Neutrophil (primary cell): Measurements from ENCODE around the gene MTA2.
"Not testable (repeated sequence)": the region's sequence is repeated elsewhere in the genome, so short reads cannot be mapped to it uniquely, and the experiment has no call there.

ENCODE experiments used
- H3K27ac ChIP-seq: fragments of 200-600 bp; sonication (generic); 2 replicates; pipeline ENCODE4 v1.5.1; 2016; ENCODE audit warnings: mild to moderate bottlenecking, moderate library complexity
- H3K27me3 ChIP-seq: fragments of 200-600 bp; sonication (generic); 2 replicates; pipeline ENCODE4 v1.6.0; 2016; ENCODE audit warnings: mild to moderate bottlenecking
- H3K36me3 ChIP-seq: fragments of 200-600 bp; sonication (generic); 2 replicates; pipeline ENCODE4 v1.5.1; 2017
- H3K4me1 ChIP-seq, 2 experiments: fragments of 200-600 bp in 1 of 2; sonication (generic) in 1 of 2; 1 replicate in 1 of 2; 2 replicates in 1 of 2; pipeline versions ENCODE4 v1.5.1 to v1.6.1; 2013 to 2016; ENCODE audit warnings: low read depth in 1 of 2, low read length in 1 of 2, mild to moderate bottlenecking in 1 of 2, moderate library complexity in 1 of 2; ENCODE audit not compliant: control insufficient read depth in 1 of 2, insufficient read depth in 1 of 2
- H3K4me3 ChIP-seq, 2 experiments: fragments of 200-600 bp in 1 of 2; sonication (generic) in 1 of 2; 1 replicate in 1 of 2; 2 replicates in 1 of 2; pipeline ENCODE4 v1.5.1; 2013 to 2016; ENCODE audit warnings: low read depth in 1 of 2, low read length in 1 of 2, mild to moderate bottlenecking in 1 of 2, moderate library complexity in 1 of 2
- H3K9me3 ChIP-seq: fragments of 200-600 bp; sonication (generic); 2 replicates; pipeline ENCODE4 v1.5.1; 2016
- CTCF ChIP-seq: fragments of 200-600 bp; sonication (generic); IDR thresholded peaks from 2 replicates; pipeline ENCODE4 v1.5.1; 2016; ENCODE audit warnings: antibody characterized with exemption

MTA2 gene

DNA sequence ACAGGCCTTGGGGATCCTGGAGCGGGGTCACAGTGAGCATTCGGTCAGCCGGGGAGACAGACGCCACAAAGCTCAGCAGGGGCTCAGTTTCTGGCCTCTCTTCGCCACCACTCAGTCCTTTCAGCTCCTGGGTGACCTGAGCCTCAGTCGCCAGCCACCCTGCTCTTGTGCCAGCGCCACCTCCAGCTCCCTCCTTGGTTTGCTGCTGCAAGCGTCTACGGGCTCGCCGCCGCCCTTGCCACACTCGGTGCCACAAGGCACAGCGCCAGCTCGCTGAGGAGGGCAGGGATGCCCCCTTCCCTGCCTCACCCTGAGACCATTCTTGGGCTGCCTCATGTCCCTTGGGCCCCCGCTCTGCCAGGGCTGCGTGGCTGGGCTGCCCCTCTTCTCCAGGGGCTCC, 26.5 kb downstream of the MTA2 start:
- Histone ChIP-seq H3K4me3 (peak overlapping the region; percentile 95 to 98), H3K9me3 (no peaks in the 10 kb centered on the region), H3K27me3 (no peaks in the 10 kb centered on the region), H3K27ac (peak overlapping the region; percentile 81), H3K36me3 (peaks cover 41% of the 10 kb centered on the region), H3K4me1 (peaks cover 37% of the 10 kb centered on the region in 2 experiments)
- no peak for TF ChIP-seq CTCF

- no peak for TF ChIP-seq CTCF
- H3K27me3 ChIP-seq: no peaks in the 10 kb centered on the region
- H3K36me3 ChIP-seq: peaks cover 42% of the 10 kb centered on the region
- peak overlapping the region; percentile 95 to 98 for H3K4me3 ChIP-seq
- H3K4me1 ChIP-seq: peaks cover 37% of the 10 kb centered on the region in 2 experiments
- H3K9me3 ChIP-seq: no peaks in the 10 kb centered on the region
- H3K27ac ChIP-seq: peak overlapping the region; percentile 81
Observed at GRCh38 chr11:62574363-62575071, 27.1 kb downstream of the MTA2 start.

- Histone ChIP-seq H3K4me1 (peaks cover 37% of the 10 kb centered on the region in 2 experiments), H3K27me3 (no peaks in the 10 kb centered on the region)
Observed at GRCh38 chr11:62573592-62574362, 27.9 kb downstream of the MTA2 start, which contains the start of gene EEF1G. EEF1G (minus strand) TSS chr11:62573891; CDS start chr11:62573842, 49 bp downstream.

DNA sequence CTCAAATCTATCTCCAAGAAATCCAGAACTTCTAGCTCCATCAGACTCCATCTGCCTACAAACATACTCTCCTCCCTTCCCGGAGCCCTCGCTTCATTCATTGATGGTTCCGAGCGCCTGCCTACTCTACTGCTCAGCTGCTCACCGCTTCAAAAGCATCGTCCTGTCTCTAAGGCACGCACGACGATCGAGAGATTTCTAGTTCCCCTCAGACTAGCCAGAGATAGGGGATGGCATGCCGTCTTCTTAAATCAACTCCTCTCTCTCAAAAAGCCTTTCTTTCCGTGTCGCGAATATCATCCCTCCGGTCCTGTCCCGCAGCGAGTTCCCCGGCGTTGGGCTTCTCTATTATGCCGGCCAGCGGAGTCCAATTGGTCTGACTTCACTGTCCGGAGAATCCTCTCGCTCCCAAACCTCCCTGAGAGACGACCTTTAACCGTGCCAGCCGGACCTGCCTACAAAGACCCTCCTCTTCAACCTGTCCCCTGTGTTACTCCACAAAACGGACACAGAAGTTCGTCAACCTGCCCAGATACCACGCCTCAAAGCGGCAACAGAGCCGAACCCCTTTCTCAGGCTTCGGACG, 28.6 kb downstream of the MTA2 start:
- Histone ChIP-seq H3K36me3 (peaks cover 47% of the 10 kb centered on the region), H3K4me3 (peak overlapping the region; percentile 95 to 98), H3K27ac (peak overlapping the region; percentile 81), H3K9me3 (no peaks in the 10 kb centered on the region), H3K27me3 (no peaks in the 10 kb centered on the region), H3K4me1 (peaks cover 37% of the 10 kb centered on the region in 2 experiments)
- no peak for TF ChIP-seq CTCF

More at GRCh38 chr11:62573592-62574362, 27.9 kb downstream of the MTA2 start, which contains the start of gene EEF1G:
- Histone ChIP-seq H3K27ac (peak within 1 kb of the TSS; percentile 81), H3K4me3 (peak within 1 kb of the TSS; percentile 95 to 98), H3K36me3 (peaks cover 49% of the 10 kb centered on the region), H3K9me3 (no peaks in the 10 kb centered on the region)
- TF ChIP-seq CTCF: peak; percentile 47

DNA sequence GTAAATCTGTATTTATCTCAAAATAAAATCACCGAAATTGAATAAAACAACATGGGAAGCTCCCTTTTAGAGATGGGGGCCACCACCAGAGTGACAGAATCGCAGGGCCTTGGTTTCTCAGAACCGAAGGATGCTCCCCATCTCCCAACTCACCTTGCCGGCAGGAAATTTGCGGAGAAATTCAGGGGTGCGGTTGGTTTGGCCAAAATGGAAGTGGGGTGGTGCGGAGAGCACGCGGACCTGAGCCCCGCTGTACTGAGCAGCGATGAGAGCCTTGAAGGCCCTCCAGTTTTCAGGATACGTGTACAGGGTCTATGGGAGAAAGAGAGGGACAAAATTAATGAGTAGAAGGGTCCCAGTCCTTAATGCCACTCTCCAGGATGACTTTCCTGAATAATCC, 29.2 kb downstream of the MTA2 start:
- Histone ChIP-seq H3K27ac (no peak overlapping the region), H3K4me1 (peaks cover 34 to 35% of the 10 kb centered on the region in 2 experiments), H3K9me3 (no peaks in the 10 kb centered on the region), H3K36me3 (peaks cover 47% of the 10 kb centered on the region), H3K27me3 (no peaks in the 10 kb centered on the region), H3K4me3 (peak overlapping the region in 1 of 2 experiments; percentile 98)
- TF ChIP-seq CTCF: no peak

GRCh38 chr11:62571493-62571892, 30.2 kb downstream of the MTA2 start:
- not testable (repeated sequence) for H3K27ac ChIP-seq, H3K27me3 ChIP-seq, H3K4me3 ChIP-seq, H3K9me3 ChIP-seq
- H3K4me1 ChIP-seq: peaks cover 25 to 26% of the 10 kb centered on the region in 2 experiments
- H3K36me3 ChIP-seq: peaks cover 50% of the 10 kb centered on the region

- not testable (repeated sequence) for H3K4me3 ChIP-seq, H3K9me3 ChIP-seq, H3K27me3 ChIP-seq, H3K27ac ChIP-seq
- Histone ChIP-seq H3K36me3 (peaks cover 53% of the 10 kb centered on the region), H3K4me1 (peaks cover 24% of the 10 kb centered on the region in 2 experiments)
Observed at GRCh38 chr11:62570903-62571302, 30.8 kb downstream of the MTA2 start.
